K562 (cell line): ENCODE results near the gene CCDC167. TPM values are rescaled to one million over a fixed set of nuclear protein-coding genes. Genes with fewer than 3 reads are reported as not detected.

ENCODE experiments used
- ATAC-seq: fragments of 200-7000 bp; cut with Tn5 transposase; 3 replicates; pipeline ENCODE4 v1.9.1; 2020; ENCODE audit warnings: moderate library complexity
- BruUV-seq: library from RNA; stranded (reverse); fragments of 400-500 nt; replicated peaks from 2 replicates; lab custom pipeline; 2021; lab: Mats Ljungman, UMichigan
- CTCF ChIA-PET: fragments of 300-600 bp; formaldehyde crosslinking; extraction: SDS; loops from one replicate; lab custom pipeline; 2021; ENCODE audit warnings: low intra/inter-chr PET ratio; lab: Yijun Ruan, JAX
- POLR2A ChIA-PET: fragments of 300-600, 350-650 bp; sonication (Branson Sonifier 250); formaldehyde crosslinking; extraction: SDS; loops from one replicate; lab custom pipeline; 2021; ENCODE audit warnings: antibody characterized with exemption, inconsistent platforms; lab: Yijun Ruan, JAX
- DNase-seq, 4 experiments: peaks; one replicate each; pipeline versions ENCODE4 v3.0.0 to v3.0.0-alpha.2; 2011 to 2018; ENCODE audit warnings: low spot score in 3 of 4, mixed read lengths in 3 of 4; ENCODE audit errors: extremely low read depth in 1 of 4
- FAIRE-seq: peaks from 2 replicates; lab custom pipeline; 2011; peaks lifted over from hg19 to GRCh38; lab: Jason Lieb, UNC
- H2AFZ ChIP-seq: 2 replicates; pipeline ENCODE4 v1.6.0; 2011; ENCODE audit warnings: low read depth, low read length, control low read depth, inconsistent platforms
- H3K27ac ChIP-seq: fragments of 200-600 bp; 3 replicates; pipeline ENCODE4 v1.8.0; 2011; ENCODE audit warnings: low read depth, mild to moderate bottlenecking, control low read depth, inconsistent platforms, low read length, moderate library complexity, mixed read lengths; ENCODE audit errors: extremely low read depth
- H3K27me3 ChIP-seq, 2 experiments: fragments of 300-600 bp in 1 of 2; 2 replicates in 1 of 2; 3 replicates in 1 of 2; pipeline versions ENCODE4 v1.6.0 to v1.8.0; 2011; ENCODE audit warnings: inconsistent platforms in 2 of 2, low read length in 2 of 2, mild to moderate bottlenecking in 1 of 2, mixed read lengths in 1 of 2, moderate library complexity in 1 of 2; ENCODE audit not compliant: control insufficient read depth in 2 of 2, insufficient read depth in 2 of 2
- H3K36me3 ChIP-seq: fragments of 300-600 bp; 3 replicates; pipeline ENCODE4 v1.8.0; 2011; ENCODE audit warnings: mild to moderate bottlenecking, low read length, inconsistent platforms; ENCODE audit not compliant: control insufficient read depth, insufficient read depth
- H3K4me1 ChIP-seq, 2 experiments: fragments of 200-600 bp in 1 of 2; replicated peaks in 1 of 2; 2 replicates in 1 of 2; 3 replicates in 1 of 2; pipeline versions ENCODE4 v1.5.1 to v1.8.0; 2011; ENCODE audit warnings: inconsistent platforms in 2 of 2, low read length in 2 of 2, mild to moderate bottlenecking in 1 of 2, mixed read lengths in 1 of 2, moderate library complexity in 1 of 2; ENCODE audit not compliant: control insufficient read depth in 2 of 2, insufficient read depth in 2 of 2
- H3K4me2 ChIP-seq: 2 replicates; pipeline ENCODE4 v1.6.1; 2011; ENCODE audit warnings: low read length, control low read depth, inconsistent platforms, mixed read lengths; ENCODE audit not compliant: insufficient read depth
- H3K4me3 ChIP-seq: fragments of 200-600 bp; sonication (generic), shearing (Covaris generic); 2 replicates; pipeline ENCODE4 v1.5.1; 2016; ENCODE audit warnings: control low read depth, inconsistent platforms
- H3K79me2 ChIP-seq: fragments of 200-600 bp; 3 replicates; pipeline ENCODE4 v1.8.0; 2011; ENCODE audit warnings: low read length, inconsistent platforms; ENCODE audit not compliant: control insufficient read depth, insufficient read depth
- H3K9ac ChIP-seq, 2 experiments: 2 replicates each; pipeline versions ENCODE4 v1.6.0 to v1.6.1; 2011; ENCODE audit warnings: low read depth in 2 of 2, low read length in 2 of 2, control low read depth in 1 of 2, inconsistent platforms in 1 of 2, mild to moderate bottlenecking in 1 of 2, mixed read lengths in 1 of 2; ENCODE audit not compliant: insufficient read depth in 1 of 2
- H3K9me1 ChIP-seq: one replicate; pipeline ENCODE4 v1.6.0; 2011; ENCODE audit warnings: inconsistent platforms, mild to moderate bottlenecking, low read length, moderate library complexity; ENCODE audit not compliant: control insufficient read depth, insufficient read depth
- H3K9me3 ChIP-seq: replicated peaks from 2 replicates; pipeline ENCODE4 v1.5.1; 2011; ENCODE audit warnings: low read depth, low read length, inconsistent platforms; ENCODE audit not compliant: control insufficient read depth, insufficient read depth
- H4K20me1 ChIP-seq: replicated peaks from 2 replicates; pipeline ENCODE4 v1.6.1; 2011; ENCODE audit warnings: low read length, inconsistent platforms, mixed read lengths; ENCODE audit not compliant: control insufficient read depth, insufficient read depth
- HNRNPUL1 ChIP-seq: fragments of 200-400 bp; formaldehyde crosslinking; IDR thresholded peaks from 2 replicates; pipeline ENCODE4 v1.6.1; 2017; ENCODE audit warnings: low read length
- MGA ChIP-seq: fragments of 450-650 bp; IDR thresholded peaks from 2 replicates; pipeline ENCODE4 v1.6.1; 2016; ENCODE audit warnings: mild to moderate bottlenecking, moderate library complexity
- NCOR1 ChIP-seq: fragments of 450-650 bp; IDR thresholded peaks from 2 replicates; pipeline ENCODE4 v1.6.1; 2016; ENCODE audit warnings: mild to moderate bottlenecking, moderate library complexity
- SMAD2 ChIP-seq: fragments of 150-350 bp; IDR thresholded peaks from 2 replicates; pipeline ENCODE4 v1.6.1; 2014; ENCODE audit warnings: low read depth, mild to moderate bottlenecking, low read length
- TRIM24 ChIP-seq, 2 experiments: fragments of 450-650 bp; IDR thresholded peaks; 2 replicates each; pipeline ENCODE4 v1.6.1; 2016
- ZKSCAN3 ChIP-seq: fragments of 250-450 bp; sonication (Bioruptor Pico); IDR thresholded peaks from 2 replicates; pipeline ENCODE4 v1.4.0; 2020
- WGBS: fragments of 100-300 bp; shearing (Covaris generic); methylation state at CpG from one replicate; pipeline ENCODE4 v1.1.6; 2016; ENCODE audit warnings: low coverage, mixed read lengths; ENCODE audit not compliant: insufficient coverage; ENCODE audit errors: missing lambda C conversion rate; 5-methylcytosine and 5-hydroxymethylcytosine counted together
- in situ Hi-C: fragments of 300-500 bp; cut with MboI; formaldehyde crosslinking; loops from 4 replicates; pipeline ENCODE4 v1.15.0; 2018; ENCODE audit warnings: inconsistent platforms, mixed read lengths
- intact Hi-C: fragments of 100-400 bp; cut with micrococcal nuclease; formaldehyde crosslinking; loops from 2 replicates; pipeline ENCODE4 v1.14.2; 2022
- polyA plus RNA-seq, 8 experiments: library from polyadenylated mRNA; depleted of rRNA in 4 of 8; stranded (reverse) in 5 of 8; unstranded in 3 of 8; fragments of >200 nt; fragmentation: Nextera tagmentation in 2 of 8; fragmentation: Illumina TruSeq in 1 of 8; extraction: Ambion mirVana in 2 of 8; extraction: Trizol in 1 of 8; gene quantifications; 2 replicates each; pipeline versions ENCODE4 v1.2.1 to v1.2.3, GENCODE V29; 2011 to 2014; ENCODE audit warnings: inconsistent platforms in 1 of 8, missing spikeins in 1 of 8
- total RNA-seq, 7 experiments: library from RNA; depleted of rRNA in 6 of 7; stranded (reverse); fragments of >200 nt in 6 of 7; fragmentation: Illumina TruSeq in 2 of 7; extraction: Trizol in 2 of 7; gene quantifications; 2 replicates each; pipeline versions ENCODE4 v1.2.1 to v1.2.3, GENCODE V29; 2011 to 2021; ENCODE audit warnings: low replicate concordance in 1 of 7
- TF ChIP-seq, protein P1 (sequence below): sonication (generic); IDR thresholded peaks from 2 replicates; pipeline ENCODE4 v1.6.1; 2016

CCDC167 gene
- total and polyA plus RNA-seq, 9 of the 15 experiments (the other 6 are each of a cell fraction or from before 2014, with no cell fraction given), result 26.0 to 114 (median 45.2) TPM

DNA sequence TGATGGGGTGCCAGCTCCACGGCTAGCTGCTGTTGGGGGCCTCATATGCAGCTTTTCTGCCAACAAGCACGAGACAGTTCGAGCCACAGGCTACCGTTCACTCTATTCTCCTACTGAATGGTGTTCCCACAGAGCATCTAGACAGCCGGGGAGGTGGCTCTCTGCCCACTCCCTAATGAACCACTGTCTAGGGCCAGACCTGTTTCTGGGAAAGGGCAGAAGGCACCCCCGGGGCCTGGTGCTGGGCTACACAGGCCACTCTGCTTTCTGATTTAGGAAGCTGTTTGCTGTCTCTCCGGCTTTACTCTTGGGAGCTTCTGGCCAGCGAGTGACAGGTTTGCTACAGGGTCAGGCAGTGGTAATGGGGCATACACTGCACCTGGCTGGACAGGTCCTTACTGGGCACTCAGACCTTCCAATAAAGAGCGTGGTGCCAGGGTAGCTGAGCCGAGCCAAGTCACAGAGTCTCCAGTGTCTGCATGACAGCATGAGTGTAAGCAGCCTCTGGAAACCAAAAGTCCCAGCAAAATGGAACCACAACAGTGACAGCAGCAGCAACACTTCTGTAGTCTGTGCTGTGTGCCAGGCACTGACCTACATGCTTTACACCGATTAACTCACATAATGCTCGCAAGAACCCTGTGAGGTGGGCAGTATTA lies 8.4 kb downstream of the CCDC167 start:
- H3K9me3 ChIP-seq, result no peaks in the 10 kb centered on the region
- no peak overlapping the region for H3K4me2 ChIP-seq
- no peaks in the 10 kb centered on the region for H3K9me1 ChIP-seq
- no peak overlapping the region for H2AFZ ChIP-seq
- H3K79me2 ChIP-seq, result no peaks in the 10 kb centered on the region
- no peak overlapping the region for H3K4me3 ChIP-seq
- no peaks in the 10 kb centered on the region for H3K36me3 ChIP-seq
- in situ Hi-C loops (no loop called here), intact Hi-C loops (no loop called here)
- H3K27me3 ChIP-seq, result no peaks in the 10 kb centered on the region
- WGBS, result 30% methylated on average over 12 of the region's 12 CpGs
- no TSS peak for BruUV-seq
- FAIRE-seq (no peak), DNase-seq (no peak), ATAC-seq (no peak)
- H4K20me1 ChIP-seq, result peaks cover 12% of the 10 kb centered on the region; the same call in 1 of the 2 replicates
- peaks cover 1 to 18% of the 10 kb centered on the region in 2 experiments; a peak in 4 of 5 replicates for H3K4me1 ChIP-seq
- TF ChIP-seq SMAD2 (no peak), NCOR1 (no peak), HNRNPUL1 (no peak), TRIM24 (IDR thresholded peaks at IDR 0.05) (no peak), MGA (no peak), ZKSCAN3 (CRISPR knock-in tag) (no peak)
- TF ChIP-seq, protein P1, sequence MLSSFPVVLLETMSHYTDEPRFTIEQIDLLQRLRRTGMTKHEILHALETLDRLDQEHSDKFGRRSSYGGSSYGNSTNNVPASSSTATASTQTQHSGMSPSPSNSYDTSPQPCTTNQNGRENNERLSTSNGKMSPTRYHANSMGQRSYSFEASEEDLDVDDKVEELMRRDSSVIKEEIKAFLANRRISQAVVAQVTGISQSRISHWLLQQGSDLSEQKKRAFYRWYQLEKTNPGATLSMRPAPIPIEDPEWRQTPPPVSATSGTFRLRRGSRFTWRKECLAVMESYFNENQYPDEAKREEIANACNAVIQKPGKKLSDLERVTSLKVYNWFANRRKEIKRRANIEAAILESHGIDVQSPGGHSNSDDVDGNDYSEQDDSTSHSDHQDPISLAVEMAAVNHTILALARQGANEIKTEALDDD, result no peak
- no peak overlapping the region for H3K27ac ChIP-seq
- peak overlapping the region in 1 of 2 experiments; percentile 57; a peak in 2 of 4 replicates for H3K9ac ChIP-seq
- CTCF ChIA-PET, result no interaction called here
- POLR2A ChIA-PET, result interaction anchor here (0.6 to 2.4 kb wide), 10 partner anchors 8 to 201 kb away, joined by 3 to 7 read pairs (median 3); partner anchors contain the start of gene CCDC167
